OCI-LY7 (cell line): ENCODE results near the gene UBR2. TPM values are rescaled to one million over a fixed set of nuclear protein-coding genes. Genes with fewer than 3 reads are reported as not detected.
"Not testable (repeated sequence)": the region's sequence is repeated elsewhere in the genome, so short reads cannot be mapped to it uniquely, and the experiment has no call there.

Experiments
- BruUV-seq: library from RNA; stranded (reverse); fragments of 400-500 nt; replicated peaks from 2 replicates; lab custom pipeline; 2021; lab: Mats Ljungman, UMichigan
- CTCF ChIA-PET: fragments of 300-600 bp; sonication (Branson Sonifier 250); formaldehyde crosslinking; loops from one replicate; lab custom pipeline; 2022; ENCODE audit warnings: antibody characterized with exemption; ENCODE audit not compliant: unreplicated experiment; lab: Charles Lee
- POLR2A ChIA-PET: fragments of 300-600 bp; sonication (Branson Sonifier 250); formaldehyde crosslinking; loops from one replicate; lab custom pipeline; 2022; ENCODE audit warnings: antibody characterized with exemption; lab: Charles Lee
- DNase-seq: peaks from one replicate; pipeline ENCODE4 v3.0.0-alpha.2; 2015; ENCODE audit warnings: low spot score
- H2AFZ ChIP-seq: fragments of 200-600 bp; sonication (generic), shearing (Covaris generic); 2 replicates; pipeline ENCODE4 v1.6.1; 2014; ENCODE audit warnings: mild to moderate bottlenecking, antibody characterized with exemption, low read length, moderate library complexity
- H3K27ac ChIP-seq: fragments of 200-600 bp; sonication (generic); 2 replicates; pipeline ENCODE4 v1.5.1; 2014; ENCODE audit warnings: mixed run types, low read depth, mild to moderate bottlenecking, moderate library complexity, low read length, inconsistent platforms; ENCODE audit not compliant: poor library complexity, severe bottlenecking
- H3K36me3 ChIP-seq: fragments of 200-600 bp; sonication (generic); 2 replicates; pipeline ENCODE4 v1.6.1; 2014; ENCODE audit warnings: mild to moderate bottlenecking, antibody characterized with exemption, low read length, moderate library complexity, mixed read lengths; ENCODE audit not compliant: insufficient read depth
- H3K4me1 ChIP-seq: fragments of 200-600 bp; sonication (generic); 2 replicates; pipeline ENCODE4 v1.5.1; 2014; ENCODE audit warnings: mild to moderate bottlenecking, low read length; ENCODE audit not compliant: insufficient read depth, poor library complexity, severe bottlenecking
- H3K4me2 ChIP-seq: fragments of 200-600 bp; sonication (generic); 2 replicates; pipeline ENCODE4 v1.6.1; 2014; ENCODE audit warnings: mild to moderate bottlenecking, low read length
- H3K4me3 ChIP-seq: fragments of 200-600 bp; sonication (generic); 2 replicates; pipeline ENCODE4 v1.5.1; 2014; ENCODE audit warnings: mild to moderate bottlenecking, low read depth, low read length; ENCODE audit not compliant: poor library complexity, severe bottlenecking
- H3K79me2 ChIP-seq: fragments of 200-600 bp; sonication (generic); 2 replicates; pipeline ENCODE4 v1.6.1; 2016; ENCODE audit warnings: low read depth, mild to moderate bottlenecking, low read length, moderate library complexity, mixed read lengths; ENCODE audit not compliant: insufficient read depth
- H3K9me2 ChIP-seq: fragments of 200-600 bp; sonication (generic); 2 replicates; pipeline ENCODE4 v1.6.1; 2016; ENCODE audit warnings: mild to moderate bottlenecking, low read length, mixed read lengths; ENCODE audit not compliant: insufficient read depth
- H3K9me3 ChIP-seq: fragments of 200-600 bp; sonication (generic); 2 replicates; pipeline ENCODE4 v1.6.1; 2014; ENCODE audit warnings: mild to moderate bottlenecking, mixed run types, low read length, mixed read lengths
- H4K20me1 ChIP-seq: fragments of 200-600 bp; sonication (generic); 2 replicates; pipeline ENCODE4 v1.6.1; 2014; ENCODE audit warnings: mild to moderate bottlenecking, antibody characterized with exemption, low read length, moderate library complexity, mixed read lengths; ENCODE audit not compliant: insufficient read depth
- EZH2phosphoT487 ChIP-seq: fragments of 200-600 bp; sonication (generic); IDR thresholded peaks from 2 replicates; pipeline ENCODE4 v1.6.1; 2018; ENCODE audit warnings: low read depth, borderline replicate concordance, mild to moderate bottlenecking, mixed run types, antibody characterized with exemption, low read length, moderate library complexity, mixed read lengths
- intact Hi-C: fragments of 100-400 bp; cut with micrococcal nuclease; formaldehyde crosslinking; loops from one replicate; pipeline ENCODE4 v1.10.0; 2022; ENCODE audit not compliant: unreplicated experiment
- total RNA-seq, 2 experiments: library from RNA; depleted of rRNA in 1 of 2; stranded (reverse); fragments of >200 nt in 1 of 2; shearing (Covaris generic) in 1 of 2; gene quantifications; 2 replicates each; pipeline ENCODE4 v1.2.3, GENCODE V29; 2014 to 2022
- TF ChIP-seq, protein P1 (sequence below): fragments of 200-600 bp; sonication (generic); conservative IDR thresholded peaks from 2 replicates; pipeline ENCODE4 v1.5.1; 2014; ENCODE audit warnings: mild to moderate bottlenecking, antibody characterized with exemption, low read length, moderate library complexity, mixed read lengths

UBR2 gene
- total RNA-seq, 2 experiments from 2014 or later = 17.1 to 26.7 TPM

DNA sequence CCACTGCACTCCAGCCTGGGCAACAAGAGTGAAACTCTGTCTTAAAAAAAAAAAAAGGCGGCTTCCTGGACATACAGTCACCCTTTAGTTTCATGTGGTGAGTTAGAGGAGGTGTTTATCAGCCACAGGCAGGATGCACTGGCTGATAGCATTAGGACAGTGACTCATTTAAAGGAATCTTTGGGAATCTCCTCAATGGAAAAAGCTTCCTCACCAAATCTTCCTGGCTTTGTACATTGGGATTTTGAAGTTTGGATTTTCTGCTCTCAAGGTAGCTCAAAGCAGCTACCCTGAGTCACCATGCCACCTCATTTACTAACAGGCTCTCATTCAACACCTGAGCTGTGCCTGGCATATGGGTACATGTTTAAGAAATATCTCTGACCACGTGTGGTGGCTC, 138.4 kb downstream of the UBR2 start:
- ChIA-PET POLR2A (interaction anchor here (0.6 to 2.3 kb wide), 3 partner anchors 12 to 172 kb away, joined by 6 to 10 read pairs (median 9); no protein-coding TSS in a partner anchor), CTCF (no interaction called here)
- DNase-seq = no peak
- H3K9me3 ChIP-seq = no peaks in the 10 kb centered on the region
- H3K36me3 ChIP-seq = no peaks in the 10 kb centered on the region
- no peak overlapping the region for H3K27ac ChIP-seq
- no TSS peak for BruUV-seq
- no peaks in the 10 kb centered on the region for H3K9me2 ChIP-seq
- no peaks in the 10 kb centered on the region for H3K79me2 ChIP-seq
- no peak overlapping the region for H2AFZ ChIP-seq
- TF ChIP-seq, protein P1, sequence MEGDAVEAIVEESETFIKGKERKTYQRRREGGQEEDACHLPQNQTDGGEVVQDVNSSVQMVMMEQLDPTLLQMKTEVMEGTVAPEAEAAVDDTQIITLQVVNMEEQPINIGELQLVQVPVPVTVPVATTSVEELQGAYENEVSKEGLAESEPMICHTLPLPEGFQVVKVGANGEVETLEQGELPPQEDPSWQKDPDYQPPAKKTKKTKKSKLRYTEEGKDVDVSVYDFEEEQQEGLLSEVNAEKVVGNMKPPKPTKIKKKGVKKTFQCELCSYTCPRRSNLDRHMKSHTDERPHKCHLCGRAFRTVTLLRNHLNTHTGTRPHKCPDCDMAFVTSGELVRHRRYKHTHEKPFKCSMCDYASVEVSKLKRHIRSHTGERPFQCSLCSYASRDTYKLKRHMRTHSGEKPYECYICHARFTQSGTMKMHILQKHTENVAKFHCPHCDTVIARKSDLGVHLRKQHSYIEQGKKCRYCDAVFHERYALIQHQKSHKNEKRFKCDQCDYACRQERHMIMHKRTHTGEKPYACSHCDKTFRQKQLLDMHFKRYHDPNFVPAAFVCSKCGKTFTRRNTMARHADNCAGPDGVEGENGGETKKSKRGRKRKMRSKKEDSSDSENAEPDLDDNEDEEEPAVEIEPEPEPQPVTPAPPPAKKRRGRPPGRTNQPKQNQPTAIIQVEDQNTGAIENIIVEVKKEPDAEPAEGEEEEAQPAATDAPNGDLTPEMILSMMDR = no peak
- TF ChIP-seq EZH2phosphoT487 = no peak
- H3K4me1 ChIP-seq = no peaks in the 10 kb centered on the region
- intact Hi-C loops = no loop called here
- no peaks in the 10 kb centered on the region for H4K20me1 ChIP-seq
- no peak overlapping the region for H3K4me2 ChIP-seq
- H3K4me3 ChIP-seq = no peak overlapping the region

DNA sequence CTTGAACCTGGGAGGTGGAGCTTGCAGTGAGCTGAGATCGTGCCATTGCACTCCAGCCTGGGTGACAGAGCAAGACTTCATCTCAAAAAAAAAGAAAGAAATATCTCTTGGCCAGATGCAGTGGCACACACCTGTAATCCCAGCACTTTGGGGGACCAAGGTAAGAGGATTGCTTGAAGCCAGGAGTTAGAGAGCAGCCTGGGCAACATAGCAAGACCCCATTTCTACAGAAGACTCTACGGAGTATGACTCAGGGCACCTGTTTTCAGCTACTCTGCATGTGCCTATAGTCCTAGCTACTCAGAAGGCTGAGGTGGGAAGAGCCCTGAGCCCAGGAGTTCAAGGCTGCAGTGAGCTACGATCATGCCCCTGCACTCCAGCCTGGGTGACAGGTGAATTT, 139.0 kb downstream of the UBR2 start:
- H3K9me2 ChIP-seq, H3K9me3 ChIP-seq, H3K4me3 ChIP-seq, DNase-seq, H4K20me1 ChIP-seq, H3K27ac ChIP-seq, CTCF ChIA-PET, intact Hi-C loops, H3K79me2 ChIP-seq, BruUV-seq, H3K36me3 ChIP-seq, H3K4me1 ChIP-seq, H3K4me2 ChIP-seq, H2AFZ ChIP-seq: not testable (repeated sequence)
- POLR2A ChIA-PET = interaction anchor here (1.3 to 1.8 kb wide), 2 partner anchors 12 to 27 kb away, joined by 5 to 10 read pairs; no protein-coding TSS in a partner anchor

DNA sequence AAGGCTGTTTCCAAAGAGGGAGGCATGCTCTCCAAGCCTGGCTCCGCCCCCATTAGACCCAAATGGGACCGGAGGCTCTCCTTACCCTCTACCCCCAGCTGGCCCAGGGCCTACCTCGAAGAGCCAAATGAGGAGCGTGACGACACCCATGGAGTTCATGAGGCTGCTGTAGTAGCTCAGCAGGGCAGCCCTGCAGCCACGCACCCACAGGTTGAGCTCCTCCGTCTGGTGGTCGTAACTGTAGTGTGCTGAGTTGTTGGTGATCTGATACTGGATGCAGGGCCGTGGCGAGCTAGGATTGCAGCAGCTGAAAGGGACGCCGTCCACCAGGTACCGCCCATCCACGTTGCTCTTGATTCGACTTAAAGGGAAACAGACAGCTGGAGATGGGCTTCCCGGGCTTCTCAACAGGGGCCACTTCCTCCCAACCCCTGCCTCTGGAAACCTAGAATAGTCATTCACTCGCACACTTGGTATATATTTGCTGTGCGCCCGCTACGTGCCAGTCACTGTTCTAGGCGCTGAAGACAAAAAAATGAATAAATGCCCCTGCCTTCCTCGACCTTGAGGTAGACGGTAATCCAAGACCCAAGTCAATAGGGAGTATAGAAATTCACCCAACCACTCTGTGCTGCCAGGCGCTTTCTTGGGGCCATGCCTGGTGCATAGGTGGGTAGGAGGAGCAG, 140.6 kb downstream of the UBR2 start:
- POLR2A ChIA-PET = interaction anchor here (0.6 kb wide), 1 partner anchor 36 kb away, joined by 4 read pairs; no protein-coding TSS in a partner anchor
- H2AFZ ChIP-seq = no peak overlapping the region
- no TSS peak for BruUV-seq

More for the DNA sequence above, 140.6 kb downstream of the UBR2 start:
- CTCF ChIA-PET = interaction anchor here (0.6 kb wide), 1 partner anchor 109 kb away, joined by 3 read pairs; no protein-coding TSS in a partner anchor
- no peaks in the 10 kb centered on the region for H3K9me3 ChIP-seq
- H3K9me2 ChIP-seq = no peaks in the 10 kb centered on the region
- H3K36me3 ChIP-seq = no peaks in the 10 kb centered on the region
- intact Hi-C loops = no loop called here
- H4K20me1 ChIP-seq = no peaks in the 10 kb centered on the region
- H3K27ac ChIP-seq = no peak overlapping the region
- H3K79me2 ChIP-seq = no peaks in the 10 kb centered on the region
- DNase-seq = no peak
- H3K4me3 ChIP-seq = no peak overlapping the region
- TF ChIP-seq, protein P1 = no peak
- TF ChIP-seq EZH2phosphoT487 = no peak
- H3K4me2 ChIP-seq = no peak overlapping the region
- H3K4me1 ChIP-seq = no peaks in the 10 kb centered on the region
